ENCODE results near the gene EHMT1. TPM values are rescaled to one million over a fixed set of nuclear protein-coding genes. Genes with fewer than 3 reads are reported as not detected.
A peak's percentile ranks its signal among the peaks of the same experiment; 100 is the strongest.

EHMT1 gene
- total and polyA plus RNA-seq, 2 of the 13 experiments (the other 11 are each of a cell fraction or from before 2014, with no cell fraction given), result 23.0 to 27.1 TPM

- TF ChIP-seq ZNF687 (CRISPR knock-in tag; IDR thresholded peaks at IDR 0.05) (0 out of 2 replicates have a peak, but pooled peaks have one; percentile 19), ZNF251 (CRISPR knock-in tag; IDR thresholded peaks at IDR 0.05) (no peak), ZNF503 (CRISPR knock-in tag; IDR thresholded peaks at IDR 0.05) (no peak), SAP130 (CRISPR knock-in tag; IDR thresholded peaks at IDR 0.05; ENCODE audit: low read depth) (0 out of 2 replicates have a peak, but pooled peaks have one; percentile 26), ATF1 (CRISPR knock-in tag; IDR thresholded peaks at IDR 0.05) (no peak), IKZF5 (CRISPR knock-in tag; IDR thresholded peaks at IDR 0.05) (no peak), CBX5 (CRISPR knock-in tag; IDR thresholded peaks at IDR 0.05; ENCODE audit: borderline replicate concordance) (no peak), HIC2 (CRISPR knock-in tag; IDR thresholded peaks at IDR 0.05; ENCODE audit: low read depth) (no peak), HMGA1 (CRISPR knock-in tag; conservative IDR thresholded peaks at IDR 0.05) (no peak)
Observed at GRCh38 chr9:137672907-137673791, 54.3 kb downstream of the EHMT1 start (continued).

Measured in HepG2 (cell line).